Skeletal muscle tissue (tissue), 2 donors: ENCODE measurements around the gene PRDX2. TPM values are rescaled to one million over a fixed set of nuclear protein-coding genes. Genes with fewer than 3 reads are reported as not detected.

Experiments
- small RNA-seq: library from RNA; depleted of rRNA; stranded (forward); fragments of <200 nt; gene quantifications from one replicate; pipeline ENCODE3, GENCODE V24; 2014
- total RNA-seq: library from RNA; depleted of rRNA; stranded (reverse); fragments of >200 nt; gene quantifications from one replicate; pipeline ENCODE4 v1.2.3, GENCODE V29; 2014

Gene PRDX2
- total RNA-seq, 1 donor from 2014 or later, result 207 TPM

Small RNA genes lying within 50 kb of the gene (small RNA-seq; reads per million reads assigned to genes)
- gene MIR5684, result not detected

Other genes starting within 250 kb of the PRDX2 start
- gene ZNF490, start 191.0 kb downstream of the PRDX2 start, total RNA-seq, result 5.2 TPM
- 10.4 TPM for gene ZNF791, start 190.9 kb downstream of the PRDX2 start, total RNA-seq
- gene MAN2B1, start 135.1 kb downstream of the PRDX2 start, total RNA-seq, result 31.3 TPM
- gene WDR83, start 135.0 kb downstream of the PRDX2 start, total RNA-seq, result 6.3 TPM
- gene DHPS, start 119.9 kb downstream of the PRDX2 start, total RNA-seq, result 56.9 TPM
- gene GNG14, start 113.8 kb downstream of the PRDX2 start, total RNA-seq, result not detected
- gene FBXW9, start 105.2 kb downstream of the PRDX2 start, total RNA-seq, result 3.1 TPM
- gene TNPO2, start 77.9 kb downstream of the PRDX2 start, total RNA-seq, result 20.4 TPM
- 175 TPM for gene TRIR, start 67.1 kb downstream of the PRDX2 start, total RNA-seq
- gene GET3, start 64.3 kb downstream of the PRDX2 start, total RNA-seq, result 53.8 TPM
- not detected for gene BEST2, start 50.0 kb downstream of the PRDX2 start, total RNA-seq
- 13.6 TPM for gene HOOK2, start 26.2 kb downstream of the PRDX2 start, total RNA-seq
- gene JUNB, start 10.3 kb downstream of the PRDX2 start, total RNA-seq, result 31.3 TPM
- gene THSD8, start 269 bp upstream of the PRDX2 start, total RNA-seq, result not detected
- 5.7 TPM for gene RNASEH2A, start 4.8 kb upstream of the PRDX2 start, total RNA-seq
- gene RTBDN, start 32.8 kb upstream of the PRDX2 start, total RNA-seq, result not detected
- not detected for gene MAST1, start 36.7 kb upstream of the PRDX2 start, total RNA-seq
- 10.4 TPM for gene DNASE2, start 79.6 kb upstream of the PRDX2 start, total RNA-seq
- 2.1 TPM for gene KLF1, start 85.4 kb upstream of the PRDX2 start, total RNA-seq
- gene GCDH, start 89.4 kb upstream of the PRDX2 start, total RNA-seq, result 39.7 TPM
- gene SYCE2, start 117.5 kb upstream of the PRDX2 start, total RNA-seq, result not detected
- gene FARSA, start 131.9 kb upstream of the PRDX2 start, total RNA-seq, result 49.1 TPM
- 382 TPM for gene CALR, start 136.8 kb upstream of the PRDX2 start, total RNA-seq
- 57.9 TPM for gene RAD23A, start 144.1 kb upstream of the PRDX2 start, total RNA-seq
- 21.4 TPM for gene GADD45GIP1, start 155.4 kb upstream of the PRDX2 start, total RNA-seq
- gene DAND5, start 167.8 kb upstream of the PRDX2 start, total RNA-seq, result not detected
- 49.1 TPM for gene NFIX, start 193.7 kb upstream of the PRDX2 start, total RNA-seq